ENCODE data around the gene ATXN1. TPM values are rescaled to one million over a fixed set of nuclear protein-coding genes. Genes with fewer than 3 reads are reported as not detected.
"Not testable (repeated sequence)": the region's sequence is repeated elsewhere in the genome, so short reads cannot be mapped to it uniquely, and the experiment has no call there.

ATXN1 gene
- total RNA-seq, 1 donor from 2014 or later = 23.7 TPM

GRCh38 chr6:16625291-16626265 is 135.7 kb downstream of the ATXN1 start:
- DNase-seq (ENCODE audit: extremely low read depth, low read depth, low spot score) = no peak

- DNase-seq (ENCODE audit: extremely low read depth, low read depth, low spot score) = no peak
Measured at GRCh38 chr6:16624636-16625290, 136.5 kb downstream of the ATXN1 start.

GRCh38 chr6:16623731-16624130 is 137.5 kb downstream of the ATXN1 start:
- DNase-seq (ENCODE audit: extremely low read depth, low read depth, low spot score) = no peak

- no peak for DNase-seq (ENCODE audit: extremely low read depth, low read depth, low spot score)
Measured at GRCh38 chr6:16623029-16623653, 138.1 kb downstream of the ATXN1 start.

GRCh38 chr6:16622193-16622592 is 139.1 kb downstream of the ATXN1 start:
- DNase-seq (ENCODE audit: extremely low read depth, low read depth, low spot score) = no peak

GRCh38 chr6:16621002-16621401 is 140.3 kb downstream of the ATXN1 start:
- DNase-seq (ENCODE audit: extremely low read depth, low read depth, low spot score) = no peak

GRCh38 chr6:16619777-16620176 is 141.5 kb downstream of the ATXN1 start:
- no peak for DNase-seq (ENCODE audit: extremely low read depth, low read depth, low spot score)

GRCh38 chr6:16618962-16619361 is 142.3 kb downstream of the ATXN1 start:
- DNase-seq (ENCODE audit: extremely low read depth, low read depth, low spot score) = no peak

- not testable (repeated sequence) for DNase-seq (ENCODE audit: extremely low read depth, low read depth, low spot score)
Measured at GRCh38 chr6:16615215-16615614, 146.0 kb downstream of the ATXN1 start.

GRCh38 chr6:16614143-16614542 is 147.1 kb downstream of the ATXN1 start:
- DNase-seq (ENCODE audit: extremely low read depth, low read depth, low spot score) = not testable (repeated sequence)

- not testable (repeated sequence) for DNase-seq (ENCODE audit: extremely low read depth, low read depth, low spot score)
Measured at GRCh38 chr6:16613504-16613903, 147.8 kb downstream of the ATXN1 start.

- no peak for DNase-seq (ENCODE audit: extremely low read depth, low read depth, low spot score)
Measured at GRCh38 chr6:16608444-16608843, 152.8 kb downstream of the ATXN1 start.

GRCh38 chr6:16602035-16602434 is 159.2 kb downstream of the ATXN1 start:
- no peak for DNase-seq (ENCODE audit: extremely low read depth, low read depth, low spot score)

- no peak for DNase-seq (ENCODE audit: extremely low read depth, low read depth, low spot score)
Measured at GRCh38 chr6:16600701-16601100, 160.6 kb downstream of the ATXN1 start.

GRCh38 chr6:16600026-16600425 is 161.2 kb downstream of the ATXN1 start:
- no peak for DNase-seq (ENCODE audit: extremely low read depth, low read depth, low spot score)

- no peak for DNase-seq (ENCODE audit: extremely low read depth, low read depth, low spot score)
Measured at GRCh38 chr6:16596616-16597331, 164.5 kb downstream of the ATXN1 start.

GRCh38 chr6:16595514-16596120 is 165.6 kb downstream of the ATXN1 start:
- no peak for DNase-seq (ENCODE audit: extremely low read depth, low read depth, low spot score)

- DNase-seq (ENCODE audit: extremely low read depth, low read depth, low spot score) = no peak
Measured at GRCh38 chr6:16594849-16595248, 166.4 kb downstream of the ATXN1 start.

- DNase-seq (ENCODE audit: extremely low read depth, low read depth, low spot score) = no peak
Measured at GRCh38 chr6:16592223-16592911, 168.9 kb downstream of the ATXN1 start.
